Measurements from ENCODE around the gene B3GNT8. TPM values are rescaled to one million over a fixed set of nuclear protein-coding genes. Genes with fewer than 3 reads are reported as not detected.

The B3GNT8 gene
- total RNA-seq, 3 donors from 2014 or later = 28.8 to 69.4 (median 34.3) TPM

- no peak for TF ChIP-seq CTCF (IDR thresholded peaks at IDR 0.05)
- no peak overlapping the region for H3K4me3 ChIP-seq
- intact Hi-C loops (cut with DNase I, micrococcal nuclease) = no loop called here
- no peaks in the 10 kb centered on the region for H3K9me3 ChIP-seq
- ATAC-seq (no peak), DNase-seq (no peak)
- no peaks in the 10 kb centered on the region for H3K36me3 ChIP-seq (ENCODE audit: low read depth)
- H3K4me1 ChIP-seq (ENCODE audit: low read depth) = peaks cover 4% of the 10 kb centered on the region
These were observed 23.8 kb downstream of the B3GNT8 start for GRCh38 chr19:41403181-41403970.

GRCh38 chr19:41402010-41402409 is 25.2 kb downstream of the B3GNT8 start:
- intact Hi-C loops (cut with DNase I, micrococcal nuclease) = no loop called here
- no peak for TF ChIP-seq CTCF (IDR thresholded peaks at IDR 0.05)
- no peaks in the 10 kb centered on the region for H3K36me3 ChIP-seq (ENCODE audit: low read depth)
- no peak overlapping the region for H3K4me3 ChIP-seq
- DNase-seq = no peak
- peaks cover 6% of the 10 kb centered on the region for H3K4me1 ChIP-seq (ENCODE audit: low read depth)
- no peaks in the 10 kb centered on the region for H3K9me3 ChIP-seq
- no peak for ATAC-seq

GRCh38 chr19:41401483-41401882 is 25.7 kb downstream of the B3GNT8 start:
- ATAC-seq (no peak), DNase-seq (no peak)
- Histone ChIP-seq H3K4me1 (ENCODE audit: low read depth) (peaks cover 7% of the 10 kb centered on the region), H3K4me3 (no peak overlapping the region), H3K9me3 (no peaks in the 10 kb centered on the region), H3K36me3 (ENCODE audit: low read depth) (no peaks in the 10 kb centered on the region)
- intact Hi-C loops (cut with DNase I, micrococcal nuclease) = no loop called here
- TF ChIP-seq CTCF (IDR thresholded peaks at IDR 0.05) = no peak

GRCh38 chr19:41399525-41399924 is 27.6 kb downstream of the B3GNT8 start:
- no peak for TF ChIP-seq CTCF (IDR thresholded peaks at IDR 0.05)
- DNase-seq (no peak), ATAC-seq (no peak)
- Histone ChIP-seq H3K4me3 (no peak overlapping the region), H3K36me3 (ENCODE audit: low read depth) (no peaks in the 10 kb centered on the region), H3K9me3 (no peaks in the 10 kb centered on the region), H3K4me1 (ENCODE audit: low read depth) (peaks cover 13% of the 10 kb centered on the region)
- intact Hi-C loops (cut with DNase I, micrococcal nuclease) = no loop called here

GRCh38 chr19:41399091-41399490 is 28.1 kb downstream of the B3GNT8 start:
- no peak for ATAC-seq
- DNase-seq = no peak
- H3K4me1 ChIP-seq (ENCODE audit: low read depth) = peaks cover 13% of the 10 kb centered on the region
- no peaks in the 10 kb centered on the region for H3K9me3 ChIP-seq
- no peaks in the 10 kb centered on the region for H3K36me3 ChIP-seq (ENCODE audit: low read depth)
- intact Hi-C loops (cut with DNase I, micrococcal nuclease) = no loop called here
- H3K4me3 ChIP-seq = no peak overlapping the region
- no peak for TF ChIP-seq CTCF (IDR thresholded peaks at IDR 0.05)
